ENCODE measurements around the gene GOLGA8O.
"Not testable (repeated sequence)": the region's sequence is repeated elsewhere in the genome, so short reads cannot be mapped to it uniquely, and the experiment has no call there.

The GOLGA8O gene, protein sequence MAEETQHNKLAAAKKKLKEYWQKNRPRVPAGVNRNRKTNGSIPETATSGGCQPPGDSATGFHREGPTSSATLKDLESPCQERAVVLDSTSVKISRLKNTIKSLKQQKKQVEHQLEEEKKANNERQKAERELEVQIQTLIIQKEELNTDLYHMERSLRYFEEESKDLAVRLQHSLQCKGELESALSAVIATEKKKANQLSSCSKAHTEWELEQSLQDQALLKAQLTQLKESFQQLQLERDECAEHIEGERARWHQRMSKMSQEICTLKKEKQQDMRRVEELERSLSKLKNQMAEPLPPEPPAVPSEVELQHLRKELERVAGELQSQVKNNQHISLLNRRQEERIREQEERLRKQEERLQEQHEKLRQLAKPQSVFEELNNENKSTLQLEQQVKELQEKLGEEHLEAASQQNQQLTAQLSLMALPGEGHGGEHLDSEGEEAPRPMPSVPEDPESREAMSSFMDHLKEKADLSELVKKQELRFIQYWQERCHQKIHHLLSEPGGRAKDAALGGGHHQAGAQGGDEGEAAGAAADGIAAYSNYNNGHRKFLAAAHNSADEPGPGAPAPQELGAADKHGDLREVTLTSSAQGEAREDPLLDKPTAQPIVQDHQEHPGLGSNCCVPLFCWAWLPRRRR

DNA sequence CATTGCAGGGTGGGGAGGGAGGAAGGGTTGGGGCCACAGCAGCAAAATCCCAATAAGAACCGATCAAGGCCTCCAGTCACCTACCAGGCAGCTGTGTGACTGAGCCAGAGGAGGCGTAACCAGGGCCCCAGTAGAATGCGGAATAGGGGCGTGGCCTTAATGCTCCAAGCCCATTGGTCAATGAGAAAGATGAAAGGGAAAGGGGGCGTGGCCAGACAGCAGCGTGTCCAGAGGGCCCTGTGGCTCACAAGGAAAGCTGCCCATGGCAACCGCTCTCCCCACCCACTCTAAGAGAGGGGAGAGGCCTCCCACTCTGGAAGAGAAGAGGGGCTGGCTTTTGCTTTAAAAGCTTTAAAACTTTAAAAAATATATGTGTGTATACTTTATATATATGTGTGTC lies at the start of gene GOLGA8O:
Gene GOLGA8O, minus strand, starts transcription at position 101 of the 400 bp plus-strand sequence. Its CDS starts 98 bp downstream, at position 3.
- H3K4me3 ChIP-seq (ENCODE audit: control insufficient read depth, low read depth, low read length); DNase-seq (ENCODE audit: low read depth): not testable (repeated sequence)

DNA sequence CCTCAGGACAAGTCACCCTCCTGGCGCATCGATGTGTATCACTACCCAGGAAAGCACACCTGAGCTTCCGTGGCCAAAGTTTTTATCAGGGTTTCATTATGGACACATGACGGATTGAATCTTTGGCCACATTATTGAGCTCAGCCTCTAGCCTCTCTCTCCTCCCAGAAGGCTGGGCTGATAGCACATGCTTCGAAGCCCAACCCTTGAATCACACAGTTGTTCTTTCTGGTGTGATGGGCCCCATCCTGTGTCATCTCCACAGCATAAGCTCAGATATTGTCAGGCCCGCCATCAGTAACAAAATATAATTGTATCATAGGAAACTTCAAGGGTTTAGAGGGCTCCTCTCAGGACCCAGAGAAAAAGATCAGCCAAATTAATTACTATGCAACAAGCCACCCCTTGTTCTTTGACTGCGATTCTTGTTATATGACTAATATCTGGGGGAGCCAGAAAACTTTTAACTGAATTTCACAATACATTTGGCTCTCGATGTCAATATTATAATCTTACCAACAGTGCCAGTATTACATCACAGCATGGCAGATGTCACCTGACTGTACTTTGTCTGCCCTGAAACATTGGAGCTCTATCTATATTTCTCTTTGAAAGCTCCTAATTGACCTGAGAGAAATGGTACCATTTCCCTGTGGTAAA lies 48.8 kb upstream of the GOLGA8O start:
- not testable (repeated sequence) for DNase-seq (ENCODE audit: low read depth); H3K4me3 ChIP-seq (ENCODE audit: control insufficient read depth, low read depth, low read length)

DNA sequence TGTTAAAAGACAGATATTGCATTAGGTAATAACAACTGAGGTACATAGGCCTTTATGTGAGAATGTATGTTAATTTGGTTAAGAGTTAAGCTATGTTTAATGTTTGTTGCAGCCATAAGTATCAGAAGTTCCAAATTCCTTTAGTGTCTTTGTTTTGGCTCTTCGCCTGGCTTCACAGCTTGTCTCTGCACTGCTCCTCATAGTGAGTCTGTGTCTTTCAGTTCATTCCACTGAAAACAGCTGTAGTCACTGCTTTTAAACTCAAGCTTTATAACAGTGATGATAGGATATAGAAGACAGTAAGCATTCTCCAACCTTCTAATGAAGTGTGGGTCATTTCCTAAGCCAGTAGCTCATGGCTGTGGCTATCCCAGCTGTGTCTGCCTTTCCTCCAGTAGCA lies 47.5 kb upstream of the GOLGA8O start:
- DNase-seq (ENCODE audit: low read depth); H3K4me3 ChIP-seq (ENCODE audit: control insufficient read depth, low read depth, low read length): not testable (repeated sequence)

DNA sequence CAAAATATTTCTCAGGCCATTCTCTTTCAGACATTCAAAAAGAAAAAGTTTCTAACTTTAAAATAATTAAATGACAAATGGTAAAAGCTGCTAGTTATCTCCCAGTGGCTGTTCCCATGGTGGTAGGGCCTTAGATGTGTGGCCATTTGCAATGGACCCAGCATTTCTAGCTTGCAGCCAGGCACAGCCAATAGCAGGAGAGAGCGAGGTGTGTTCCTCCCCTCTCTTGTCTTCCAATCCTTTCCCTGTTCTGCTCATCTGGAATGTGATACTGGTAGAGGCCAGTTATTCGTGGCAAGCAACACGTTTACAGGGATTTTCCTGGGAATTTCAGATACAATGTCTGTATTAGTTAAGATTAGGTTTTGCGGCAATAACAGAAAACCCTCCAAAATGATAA lies 37.3 kb upstream of the GOLGA8O start:
- not testable (repeated sequence) for H3K4me3 ChIP-seq (ENCODE audit: control insufficient read depth, low read depth, low read length); DNase-seq (ENCODE audit: low read depth)

DNA sequence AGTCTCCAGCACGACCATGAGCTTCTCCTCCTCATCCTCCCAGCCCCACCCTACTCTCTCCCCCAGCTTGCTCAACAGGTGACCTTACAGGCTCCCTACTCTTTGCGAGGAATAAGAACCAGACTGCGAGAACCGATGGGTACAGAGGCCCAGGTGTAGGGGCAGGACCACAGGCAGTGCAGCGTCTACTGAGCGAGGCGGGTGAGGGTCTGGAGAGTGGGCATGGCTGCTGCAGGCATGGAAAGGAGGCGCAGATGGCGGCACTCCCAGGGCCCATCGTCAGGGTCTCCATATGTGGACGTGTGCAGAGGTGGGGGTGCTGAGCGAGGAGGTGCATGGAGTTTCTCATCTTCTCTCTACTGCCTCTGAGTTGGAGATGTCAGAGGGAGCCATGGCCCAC lies 31.0 kb upstream of the GOLGA8O start:
- not testable (repeated sequence) for DNase-seq (ENCODE audit: low read depth)

DNA sequence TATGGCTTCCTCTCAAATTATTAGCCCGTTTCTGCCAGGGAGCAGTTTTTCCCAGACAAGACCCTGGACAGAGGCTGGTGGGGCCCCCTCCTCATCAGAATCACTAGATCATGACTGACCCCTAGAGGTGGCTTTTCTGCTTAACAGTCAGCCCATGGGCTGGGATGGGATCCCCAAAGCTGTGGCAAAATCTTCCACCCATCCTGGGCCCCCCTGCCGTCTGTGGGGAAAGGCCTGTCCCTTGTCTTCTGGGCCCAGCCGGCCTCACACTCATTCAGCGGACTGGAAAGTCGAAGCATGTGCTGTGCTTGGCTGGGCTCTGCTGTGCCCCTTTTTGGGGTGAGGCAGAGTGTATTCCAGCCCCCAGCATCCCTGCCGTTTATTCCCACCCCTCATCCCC lies 27.9 kb upstream of the GOLGA8O start:
- DNase-seq (ENCODE audit: low read depth); H3K4me3 ChIP-seq (ENCODE audit: control insufficient read depth, low read depth, low read length): not testable (repeated sequence)

More for the DNA sequence above, 31.0 kb upstream of the GOLGA8O start:
- not testable (repeated sequence) for H3K4me3 ChIP-seq (ENCODE audit: control insufficient read depth, low read depth, low read length)

DNA sequence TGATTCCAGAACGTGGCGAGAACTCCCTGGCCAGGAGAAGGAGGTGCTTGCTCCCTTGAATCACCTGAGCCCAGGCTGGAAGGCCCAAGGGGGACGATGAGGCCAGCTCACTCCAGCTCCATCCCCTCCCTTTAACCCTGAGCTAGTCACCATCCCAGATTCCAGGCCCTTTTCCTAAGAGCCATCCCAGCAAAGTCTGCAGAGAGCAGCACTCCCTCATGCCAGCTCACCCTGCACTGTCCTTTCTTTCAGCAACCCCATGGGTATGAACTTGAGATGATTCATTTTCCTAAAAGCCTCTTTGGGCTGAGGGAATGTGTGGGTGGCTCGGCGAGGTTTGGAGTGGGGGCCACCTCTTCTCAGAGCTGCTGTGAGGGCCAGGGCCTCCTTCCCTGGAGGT lies 26.2 kb upstream of the GOLGA8O start:
- not testable (repeated sequence) for H3K4me3 ChIP-seq (ENCODE audit: control insufficient read depth, low read depth, low read length)

DNA sequence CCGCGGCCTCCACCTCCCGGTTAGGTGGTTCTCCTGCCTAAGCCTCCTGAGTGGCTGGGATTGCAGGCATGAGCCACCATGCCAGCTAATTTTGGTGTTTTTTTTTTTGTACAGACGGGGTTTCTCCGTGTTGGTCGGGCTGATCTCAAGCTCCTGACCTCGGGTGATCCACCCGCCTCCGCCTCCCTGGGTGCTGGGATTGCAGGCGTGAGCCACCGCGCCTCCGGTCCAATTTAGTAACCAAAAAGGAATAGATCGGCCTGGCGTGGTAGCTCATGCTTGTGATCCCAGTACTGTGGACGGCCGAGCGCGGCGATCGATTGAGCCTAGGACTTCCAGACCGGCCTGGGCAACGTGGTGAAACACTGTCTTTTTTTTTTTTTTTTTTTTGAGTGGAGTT lies 12.6 kb upstream of the GOLGA8O start:
- H3K4me3 ChIP-seq (ENCODE audit: control insufficient read depth, low read depth, low read length); DNase-seq (ENCODE audit: low read depth): not testable (repeated sequence)

More for the DNA sequence above, 26.2 kb upstream of the GOLGA8O start:
- DNase-seq (ENCODE audit: low read depth), result not testable (repeated sequence)

DNA sequence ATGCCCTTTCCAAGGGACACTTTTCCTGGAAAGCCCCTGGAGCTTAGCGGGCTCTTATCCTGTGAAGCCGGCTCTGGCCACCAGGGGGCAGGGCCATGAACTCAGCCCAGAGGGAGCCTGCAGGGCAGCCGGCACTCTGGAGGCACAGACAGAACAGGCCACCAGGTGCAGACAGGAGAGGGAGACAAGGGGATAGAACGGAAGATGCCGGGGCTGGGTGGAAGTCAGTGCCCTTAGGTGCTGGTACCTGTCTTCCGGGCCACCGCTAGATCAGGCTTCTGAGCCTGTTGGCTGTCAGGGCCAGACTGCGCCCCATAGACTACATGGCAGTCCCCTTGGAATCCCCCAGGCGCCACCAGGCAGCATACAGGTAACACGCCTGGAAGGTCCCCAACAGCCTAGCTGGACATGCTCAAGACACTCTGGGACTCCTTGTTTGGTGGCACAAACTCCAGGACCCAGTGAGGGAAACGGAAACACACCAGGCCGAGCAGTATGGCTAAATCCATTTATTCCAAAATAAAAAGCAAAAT lies 14.9 kb downstream of the GOLGA8O start:
- DNase-seq (ENCODE audit: low read depth); H3K4me3 ChIP-seq (ENCODE audit: control insufficient read depth, low read depth, low read length): not testable (repeated sequence)

DNA sequence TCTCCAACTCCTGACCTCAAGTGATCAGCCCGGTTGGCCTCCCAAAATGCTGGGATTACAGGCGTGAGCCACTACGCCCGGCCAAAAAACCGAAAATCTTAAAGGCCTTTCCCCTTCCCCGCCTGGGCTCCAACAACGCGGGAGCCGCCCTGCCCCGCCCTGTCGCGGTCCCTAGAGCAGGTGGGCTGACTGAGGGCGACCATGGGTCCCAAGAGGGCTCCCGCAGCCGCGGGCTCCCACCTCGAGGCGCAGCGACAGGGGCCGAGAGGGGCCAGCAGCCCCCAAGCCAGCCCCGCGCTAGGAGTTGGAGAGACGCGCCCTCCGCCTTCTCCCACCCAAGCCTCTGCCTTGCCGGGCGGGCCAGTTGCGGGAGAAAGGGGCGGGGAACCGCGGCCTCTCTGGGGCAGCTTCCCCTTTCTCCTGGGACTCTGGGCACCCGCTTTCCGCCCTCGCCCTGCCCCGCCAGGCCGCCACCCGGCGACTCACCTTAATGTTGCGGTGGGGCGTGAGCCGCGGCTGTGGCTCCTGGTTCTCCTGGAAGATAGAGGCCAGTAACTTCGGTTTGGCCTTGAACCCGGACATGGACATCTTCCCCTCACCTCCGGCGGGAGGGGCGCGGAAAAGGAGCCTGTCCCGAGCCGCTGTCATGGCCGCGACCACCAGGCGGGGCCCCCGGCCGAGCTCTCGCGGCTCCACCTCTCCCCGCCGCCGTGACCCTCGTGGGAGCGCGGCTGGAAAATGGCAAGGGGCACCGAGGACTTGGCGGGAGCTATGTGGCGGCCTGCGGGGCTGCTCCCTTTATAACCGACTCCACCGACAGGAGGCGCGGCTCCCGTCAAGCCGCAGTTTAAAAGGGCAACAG lies 21.1 kb downstream of the GOLGA8O start:
- not testable (repeated sequence) for DNase-seq (ENCODE audit: low read depth); H3K4me3 ChIP-seq (ENCODE audit: control insufficient read depth, low read depth, low read length)

DNA sequence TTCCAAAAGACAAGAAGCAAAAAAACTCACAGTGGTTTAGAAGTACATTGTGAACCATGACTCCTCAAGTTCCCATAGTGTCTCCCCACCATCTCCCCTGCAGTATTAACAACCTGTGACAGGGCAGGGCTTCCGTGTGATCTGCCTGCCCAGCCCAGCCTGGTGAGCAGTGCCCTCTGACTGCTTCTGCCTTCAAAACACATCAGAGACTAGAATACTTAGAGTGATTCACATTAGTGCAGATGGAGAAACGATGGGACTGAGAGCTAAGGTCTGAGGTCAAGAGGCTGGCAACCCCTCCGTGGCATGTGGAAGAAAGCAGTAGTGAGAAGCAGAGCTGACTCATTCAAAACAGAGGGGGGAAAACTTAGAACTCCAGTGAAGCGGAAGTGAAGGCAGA lies 27.8 kb downstream of the GOLGA8O start:
- not testable (repeated sequence) for DNase-seq (ENCODE audit: low read depth); H3K4me3 ChIP-seq (ENCODE audit: control insufficient read depth, low read depth, low read length)

DNA sequence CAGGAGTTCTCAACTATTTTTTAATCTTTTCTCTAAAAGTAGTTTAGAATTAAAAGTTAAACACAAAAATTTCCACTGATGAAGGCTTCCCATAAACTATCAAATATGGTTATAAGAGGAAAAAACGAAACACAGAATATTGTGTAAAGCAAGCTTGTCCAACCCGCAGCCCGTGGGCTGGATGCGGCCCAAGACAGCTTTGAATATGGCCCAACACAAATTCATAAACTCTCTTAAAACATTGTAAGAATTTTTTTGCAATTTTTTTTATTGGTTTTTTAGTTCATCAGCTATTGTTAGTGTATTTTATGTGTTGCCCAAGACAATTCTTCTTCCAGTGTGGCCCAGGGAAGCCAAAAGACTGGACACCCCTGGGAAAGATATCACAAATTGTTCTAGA lies 28.9 kb downstream of the GOLGA8O start:
- H3K4me3 ChIP-seq (ENCODE audit: control insufficient read depth, low read depth, low read length); DNase-seq (ENCODE audit: low read depth): not testable (repeated sequence)

DNA sequence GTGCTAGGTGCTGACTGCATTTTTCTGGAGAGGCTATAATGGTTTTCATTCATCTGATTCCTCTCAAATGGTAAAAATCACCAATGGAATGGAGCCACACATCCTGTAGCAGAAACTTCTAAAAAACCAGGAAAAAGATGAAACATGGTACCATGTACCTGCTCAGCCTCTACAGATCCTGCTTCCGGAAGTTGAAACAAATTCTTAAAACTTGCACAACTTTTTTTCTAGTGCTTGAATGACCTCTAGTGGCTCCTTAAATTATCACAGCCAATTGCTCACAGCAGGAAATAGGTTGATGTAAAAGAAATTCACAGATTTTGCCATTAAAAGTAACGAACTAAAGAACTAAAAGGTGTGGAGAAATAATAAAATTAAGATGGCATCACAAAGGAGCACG lies 47.5 kb downstream of the GOLGA8O start:
- not testable (repeated sequence) for DNase-seq (ENCODE audit: low read depth); H3K4me3 ChIP-seq (ENCODE audit: control insufficient read depth, low read depth, low read length)
- TF ChIP-seq, protein P1, sequence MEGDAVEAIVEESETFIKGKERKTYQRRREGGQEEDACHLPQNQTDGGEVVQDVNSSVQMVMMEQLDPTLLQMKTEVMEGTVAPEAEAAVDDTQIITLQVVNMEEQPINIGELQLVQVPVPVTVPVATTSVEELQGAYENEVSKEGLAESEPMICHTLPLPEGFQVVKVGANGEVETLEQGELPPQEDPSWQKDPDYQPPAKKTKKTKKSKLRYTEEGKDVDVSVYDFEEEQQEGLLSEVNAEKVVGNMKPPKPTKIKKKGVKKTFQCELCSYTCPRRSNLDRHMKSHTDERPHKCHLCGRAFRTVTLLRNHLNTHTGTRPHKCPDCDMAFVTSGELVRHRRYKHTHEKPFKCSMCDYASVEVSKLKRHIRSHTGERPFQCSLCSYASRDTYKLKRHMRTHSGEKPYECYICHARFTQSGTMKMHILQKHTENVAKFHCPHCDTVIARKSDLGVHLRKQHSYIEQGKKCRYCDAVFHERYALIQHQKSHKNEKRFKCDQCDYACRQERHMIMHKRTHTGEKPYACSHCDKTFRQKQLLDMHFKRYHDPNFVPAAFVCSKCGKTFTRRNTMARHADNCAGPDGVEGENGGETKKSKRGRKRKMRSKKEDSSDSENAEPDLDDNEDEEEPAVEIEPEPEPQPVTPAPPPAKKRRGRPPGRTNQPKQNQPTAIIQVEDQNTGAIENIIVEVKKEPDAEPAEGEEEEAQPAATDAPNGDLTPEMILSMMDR (IDR thresholded peaks at IDR 0.05; ENCODE audit: control insufficient read depth, insufficient read depth, low read depth, low read length, missing control alignments), result peak; percentile 9

DNA sequence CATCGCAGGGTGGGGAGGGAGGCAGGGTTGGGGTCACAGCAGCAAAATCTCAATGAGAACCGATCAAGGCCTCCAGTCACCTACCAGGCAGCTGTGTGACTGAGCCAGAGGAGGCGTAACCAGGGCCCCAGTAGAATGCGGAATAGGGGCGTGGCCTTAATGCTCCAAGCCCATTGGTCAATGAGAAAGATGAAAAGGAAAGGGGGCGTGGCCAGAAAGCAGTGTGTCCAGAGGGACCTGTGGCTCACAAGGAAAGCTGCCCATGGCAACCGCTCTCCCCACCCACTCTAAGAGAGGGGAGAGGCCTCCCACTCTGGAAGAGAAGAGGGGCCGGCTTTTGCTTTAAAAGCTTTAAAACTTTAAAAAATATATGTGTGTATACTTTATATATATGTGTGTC lies 52.2 kb downstream of the GOLGA8O start, which contains the start of gene GOLGA8K:
Gene GOLGA8K, minus strand, starts transcription at position 101 of the 400 bp plus-strand sequence. Its CDS starts 98 bp downstream, at position 3.
- DNase-seq (ENCODE audit: low read depth); H3K4me3 ChIP-seq (ENCODE audit: control insufficient read depth, low read depth, low read length): not testable (repeated sequence)

DNA sequence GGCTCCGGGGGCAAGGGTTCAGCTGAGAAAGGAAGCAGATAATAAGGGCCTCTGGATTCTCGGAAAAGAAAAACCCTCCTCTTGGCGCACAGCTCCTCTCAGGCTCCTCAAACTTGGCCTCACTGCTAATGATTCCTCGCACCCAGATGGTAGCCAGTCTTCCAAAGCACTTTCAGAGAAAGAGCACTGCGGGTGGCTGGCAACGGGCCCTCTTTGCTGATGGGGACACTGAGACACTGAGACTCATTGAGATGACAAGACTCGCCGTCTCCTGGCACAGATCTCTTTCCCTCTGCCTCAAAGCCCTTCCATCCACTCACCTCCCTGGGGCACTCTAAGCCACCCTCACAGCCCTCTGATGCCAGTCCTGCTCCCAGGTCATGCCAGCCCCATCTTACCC lies 58.9 kb downstream of the GOLGA8O start:
- DNase-seq (ENCODE audit: low read depth); H3K4me3 ChIP-seq (ENCODE audit: control insufficient read depth, low read depth, low read length): not testable (repeated sequence)
